Activated naive CD8-positive, alpha-beta T cell treated with anti-CD3 and anti-CD28 coated beads for 36 hours (primary cell): ENCODE data around the gene DCD. TPM values are rescaled to one million over a fixed set of nuclear protein-coding genes. Genes with fewer than 3 reads are reported as not detected.
A peak's percentile ranks its signal among the peaks of the same experiment; 100 is the strongest.

Experiments used
- DNase-seq: peaks from one replicate; pipeline ENCODE4 v3.0.0; 2021
- H3K27ac Mint-ChIP-seq: one replicate; pipeline ENCODE4 v1.8.0; 2022; ENCODE audit warnings: mild to moderate bottlenecking, moderate library complexity, mixed read lengths
- H3K27me3 Mint-ChIP-seq: one replicate; pipeline ENCODE4 v1.8.0; 2022; ENCODE audit warnings: mild to moderate bottlenecking, mixed read lengths
- H3K36me3 Mint-ChIP-seq: one replicate; pipeline ENCODE4 v1.8.0; 2021; ENCODE audit warnings: mild to moderate bottlenecking, mixed read lengths
- H3K4me1 Mint-ChIP-seq: one replicate; pipeline ENCODE4 v1.8.0; 2021; ENCODE audit warnings: mixed read lengths
- H3K4me3 Mint-ChIP-seq: one replicate; pipeline ENCODE4 v1.8.0; 2022; ENCODE audit warnings: mild to moderate bottlenecking, moderate library complexity, mixed read lengths
- H3K9me3 Mint-ChIP-seq: one replicate; pipeline ENCODE4 v1.8.0; 2022; ENCODE audit warnings: mixed read lengths
- total RNA-seq, 2 experiments: library from RNA; stranded (reverse); gene quantifications; one replicate each; pipeline ENCODE4 v1.2.3, GENCODE V29; 2021

DCD gene
- total RNA-seq, 2 experiments from 2014 or later: not detected

DNA sequence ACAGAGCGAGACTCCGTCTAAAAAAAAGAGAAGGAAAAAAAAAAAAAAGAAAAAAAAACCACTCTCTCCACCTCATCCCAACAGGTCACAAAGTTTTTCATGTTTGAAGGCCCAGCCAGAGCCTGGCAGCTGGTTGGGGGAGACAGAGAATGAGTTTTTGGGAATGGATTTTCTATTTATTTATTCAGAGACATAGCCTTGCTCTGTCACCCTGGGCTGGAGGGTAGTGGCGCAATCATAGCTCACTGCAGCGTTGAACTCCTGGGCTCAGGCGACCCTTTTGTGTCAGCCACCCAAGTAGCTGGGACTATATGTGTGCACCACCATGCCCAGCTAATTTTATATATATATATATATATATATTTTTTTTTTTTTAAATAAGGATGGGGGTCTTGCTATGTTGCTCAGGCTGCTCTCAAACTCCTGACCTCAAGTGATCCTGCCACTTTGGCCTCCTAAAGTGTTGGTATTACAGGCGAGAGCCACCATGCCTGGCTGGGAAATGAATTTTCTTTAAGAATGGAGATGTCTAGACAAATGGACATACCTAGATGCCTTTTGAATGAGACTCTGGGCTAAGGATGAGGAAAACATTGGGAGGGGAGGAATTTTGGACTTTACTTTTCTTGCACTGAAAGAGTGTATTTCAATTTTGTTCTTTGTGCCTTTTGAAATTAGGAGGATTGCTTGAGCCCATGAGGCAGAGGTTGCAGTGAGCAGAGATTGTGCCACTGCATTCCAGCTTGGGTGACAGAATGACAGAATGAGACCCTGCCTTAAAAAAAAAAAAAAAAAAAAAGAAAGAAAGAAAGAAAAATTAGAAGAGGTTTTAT is 42.8 kb downstream of the DCD start:
- Mint-ChIP-seq H3K36me3 (no peaks in the 10 kb centered on the region), H3K4me1 (peaks cover 2% of the 10 kb centered on the region), H3K27ac (no peak overlapping the region), H3K4me3 (no peak overlapping the region), H3K9me3 (no peaks in the 10 kb centered on the region), H3K27me3 (peaks cover 4% of the 10 kb centered on the region)
- DNase-seq: no peak

DNA sequence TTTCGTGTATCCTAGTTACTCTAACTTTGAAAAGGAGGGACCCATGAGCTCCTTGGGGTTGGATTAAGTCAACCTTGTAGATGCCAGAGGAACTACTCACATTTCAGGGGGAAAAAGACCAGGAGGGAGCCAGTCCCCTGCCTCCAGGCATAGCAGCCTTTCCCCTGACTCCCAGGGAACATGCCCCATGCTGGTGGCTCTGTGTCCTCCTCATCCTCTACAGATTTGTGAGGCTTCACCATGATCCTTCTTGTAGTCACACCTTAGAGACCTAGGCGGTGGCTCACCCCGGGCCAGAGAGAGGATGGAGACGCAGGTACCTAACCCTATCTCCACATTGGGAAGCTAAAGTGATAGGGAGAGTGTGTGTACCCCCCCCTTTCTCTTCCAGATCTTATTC is 43.7 kb downstream of the DCD start:
- no peak for DNase-seq
- Mint-ChIP-seq H3K36me3 (no peaks in the 10 kb centered on the region), H3K27me3 (peaks cover 4% of the 10 kb centered on the region), H3K27ac (no peak overlapping the region), H3K4me3 (no peak overlapping the region), H3K9me3 (no peaks in the 10 kb centered on the region), H3K4me1 (peaks cover 2% of the 10 kb centered on the region)

DNA sequence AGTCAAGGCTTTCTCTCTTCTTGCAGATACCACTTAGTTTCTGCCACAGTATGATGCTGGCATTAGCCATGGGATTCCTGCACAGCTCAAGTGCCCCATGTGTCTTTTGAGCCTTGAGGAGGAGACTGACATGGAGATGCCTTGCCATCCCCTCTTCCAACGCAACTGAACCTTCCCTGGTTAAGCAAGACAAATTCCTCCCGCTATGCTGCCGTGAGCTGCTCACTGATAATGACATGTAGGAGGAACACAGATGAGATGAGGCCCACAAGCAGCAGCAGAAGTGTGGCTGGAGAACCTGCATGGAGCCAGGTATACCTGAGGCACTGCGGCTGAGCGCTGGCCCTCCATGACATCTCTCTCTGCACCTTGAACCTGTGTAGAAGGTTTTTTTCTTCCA is 44.3 kb downstream of the DCD start:
- Mint-ChIP-seq H3K4me1 (peaks cover 2% of the 10 kb centered on the region), H3K27ac (no peak overlapping the region), H3K27me3 (peaks cover 4% of the 10 kb centered on the region), H3K4me3 (no peak overlapping the region), H3K9me3 (no peaks in the 10 kb centered on the region), H3K36me3 (no peaks in the 10 kb centered on the region)
- no peak for DNase-seq

GRCh38 chr12:54603173-54603814 is 44.9 kb downstream of the DCD start:
- Mint-ChIP-seq H3K27ac (no peak overlapping the region), H3K4me1 (peaks cover 2% of the 10 kb centered on the region), H3K36me3 (no peaks in the 10 kb centered on the region)

GRCh38 chr12:54602661-54603060 is 45.5 kb downstream of the DCD start:
- no peak for DNase-seq
- no peak overlapping the region for H3K4me3 Mint-ChIP-seq
- H3K27me3 Mint-ChIP-seq: peaks cover 4% of the 10 kb centered on the region
- no peaks in the 10 kb centered on the region for H3K36me3 Mint-ChIP-seq
- H3K9me3 Mint-ChIP-seq: no peaks in the 10 kb centered on the region
- peaks cover 2% of the 10 kb centered on the region for H3K4me1 Mint-ChIP-seq
- H3K27ac Mint-ChIP-seq: no peak overlapping the region

More at GRCh38 chr12:54603173-54603814, 44.9 kb downstream of the DCD start:
- no peaks in the 10 kb centered on the region for H3K9me3 Mint-ChIP-seq
- H3K4me3 Mint-ChIP-seq: no peak overlapping the region
- H3K27me3 Mint-ChIP-seq: peaks cover 4% of the 10 kb centered on the region
- DNase-seq: peak; percentile 57

GRCh38 chr12:54601841-54602240 is 46.3 kb downstream of the DCD start:
- H3K27me3 Mint-ChIP-seq: peaks cover 6% of the 10 kb centered on the region
- no peaks in the 10 kb centered on the region for H3K9me3 Mint-ChIP-seq
- H3K36me3 Mint-ChIP-seq: no peaks in the 10 kb centered on the region
- H3K27ac Mint-ChIP-seq: no peak overlapping the region
- no peak for DNase-seq
- no peak overlapping the region for H3K4me3 Mint-ChIP-seq
- peaks cover 2% of the 10 kb centered on the region for H3K4me1 Mint-ChIP-seq

DNA sequence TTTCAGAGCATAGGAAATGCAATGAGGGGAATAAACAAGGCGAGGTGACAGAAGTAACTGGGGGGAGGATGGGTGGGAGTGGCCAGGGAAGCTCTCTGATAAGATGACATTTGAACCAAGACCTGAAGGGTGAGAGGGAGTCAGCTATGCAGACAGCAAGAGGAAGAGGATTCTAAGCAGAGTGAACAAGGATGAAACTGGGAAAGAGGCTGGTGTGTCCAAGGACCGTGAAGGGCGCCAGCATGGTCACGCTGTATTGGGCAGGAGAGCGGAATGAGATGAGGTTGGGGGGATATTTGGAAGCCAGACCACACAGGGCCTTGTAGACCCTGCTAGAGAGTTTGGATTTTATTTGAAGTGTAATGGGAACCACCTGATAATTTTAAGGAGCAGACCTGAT is 49.2 kb downstream of the DCD start:
- Mint-ChIP-seq H3K4me3 (no peak overlapping the region), H3K27me3 (peaks cover 8% of the 10 kb centered on the region), H3K27ac (no peak overlapping the region), H3K4me1 (peaks cover 5% of the 10 kb centered on the region), H3K36me3 (no peaks in the 10 kb centered on the region), H3K9me3 (no peaks in the 10 kb centered on the region)
- no peak for DNase-seq

- peak; percentile 29 for DNase-seq
These were observed 51.6 kb downstream of the DCD start for GRCh38 chr12:54596526-54596946.

GRCh38 chr12:54595471-54595870 is 52.7 kb downstream of the DCD start:
- H3K36me3 Mint-ChIP-seq: no peaks in the 10 kb centered on the region
- H3K4me1 Mint-ChIP-seq: peaks cover 5% of the 10 kb centered on the region
- H3K27me3 Mint-ChIP-seq: peaks cover 18% of the 10 kb centered on the region
- DNase-seq: no peak
- H3K27ac Mint-ChIP-seq: no peak overlapping the region
- H3K9me3 Mint-ChIP-seq: no peaks in the 10 kb centered on the region
- H3K4me3 Mint-ChIP-seq: no peak overlapping the region

More at GRCh38 chr12:54596526-54596946, 51.6 kb downstream of the DCD start:
- Mint-ChIP-seq H3K4me3 (no peak overlapping the region), H3K4me1 (peaks cover 5% of the 10 kb centered on the region), H3K27me3 (peaks cover 8% of the 10 kb centered on the region), H3K36me3 (no peaks in the 10 kb centered on the region), H3K27ac (no peak overlapping the region), H3K9me3 (no peaks in the 10 kb centered on the region)

Other genes starting within 250 kb of the DCD start
- gene ITGA5, start 229.1 kb downstream of the DCD start, total RNA-seq: 10 to 100 TPM; 18.3 to 20.1 TPM
- 1 to 10 TPM; 7.8 to 9.6 TPM for gene GTSF1, start 174.8 kb downstream of the DCD start, total RNA-seq
- 10 to 100 TPM; 72.6 to 73.1 TPM for gene NCKAP1L, start 150.6 kb downstream of the DCD start, total RNA-seq
- 10 to 100 TPM in 1 of 2 experiments, 1 to 10 TPM in 1; 9.6 to 10.7 TPM for gene PDE1B, start 98.8 kb downstream of the DCD start, total RNA-seq
- gene PPP1R1A, start 59.7 kb downstream of the DCD start, total RNA-seq: not detected
- not detected for gene LACRT, start 13.5 kb downstream of the DCD start, total RNA-seq
- gene MUCL1, start 206.2 kb upstream of the DCD start, total RNA-seq: not detected